ENCODE data around the gene HNRNPR. TPM values are rescaled to one million over a fixed set of nuclear protein-coding genes. Genes with fewer than 3 reads are reported as not detected.

The HNRNPR gene
- total and polyA plus RNA-seq, 8 donors, result 27.6 to 57.8 (median 44.9) TPM

- FAIRE-seq, result no peak
- intact Hi-C loops (cut with DNase I), result no loop called here
- WGBS, 2 donors, result 0% methylated on average over 52 to 61 of the region's 61 CpGs
Measured at GRCh38 chr1:23368562-23369334, 24.7 kb upstream of the HNRNPR start.

GRCh38 chr1:23367791-23368561, 23.9 kb upstream of the HNRNPR start:
- FAIRE-seq (peak; percentile 63), DNase-seq (peak; percentile 94 to 99 (median 99)), ATAC-seq (peak; percentile 85 to 94 (median 89))
- intact Hi-C loops (cut with DNase I), result no loop called here
- peak overlapping the region; percentile 90 to 97 (median 96) for H3K27ac ChIP-seq
- TF ChIP-seq CTCF (IDR thresholded peaks at IDR 0.05), result peak in 1 of 4 donors; percentile 8
- WGBS, 2 donors, result 1% methylated on average over 41 of the region's 41 CpGs
- no peaks in the 10 kb centered on the region for H3K27me3 ChIP-seq
- H3K36me3 ChIP-seq, result peaks cover 4 to 9% (median 6%) of the 10 kb centered on the region in 3 donors
- peak overlapping the region; percentile 84 to 87 (median 85) for H3K4me3 ChIP-seq
- peaks cover 4 to 28% (median 26%) of the 10 kb centered on the region in 3 donors for H3K4me1 ChIP-seq
- peaks cover 0 to 3% (median 0%) of the 10 kb centered on the region in 4 donors for H3K9me3 ChIP-seq

More at GRCh38 chr1:23368562-23369334, 24.7 kb upstream of the HNRNPR start:
- peaks cover 4 to 28% (median 26%) of the 10 kb centered on the region in 3 donors for H3K4me1 ChIP-seq
- peaks cover 0 to 2% (median 0%) of the 10 kb centered on the region in 4 donors for H3K9me3 ChIP-seq
- H3K27ac ChIP-seq, result peak overlapping the region; percentile 90 to 97 (median 96)
- H3K36me3 ChIP-seq, result peaks cover 2 to 6% (median 4%) of the 10 kb centered on the region in 3 donors
- no peaks in the 10 kb centered on the region for H3K27me3 ChIP-seq
- peak overlapping the region; percentile 84 to 87 (median 85) for H3K4me3 ChIP-seq
- no peak for TF ChIP-seq CTCF (IDR thresholded peaks at IDR 0.05)
- ATAC-seq, result peak; percentile 83 to 92 (median 85)
- DNase-seq, result peak; percentile 85 to 95 (median 89)

- Histone ChIP-seq H3K4me1 (peaks cover 4 to 28% (median 26%) of the 10 kb centered on the region in 3 donors), H3K27ac (peak overlapping the region; percentile 90 to 97 (median 96)), H3K4me3 (peak overlapping the region; percentile 84 to 87 (median 85)), H3K27me3 (no peaks in the 10 kb centered on the region), H3K36me3 (peaks cover 4 to 15% (median 11%) of the 10 kb centered on the region in 3 donors), H3K9me3 (peaks cover 0 to 4% (median 2%) of the 10 kb centered on the region in 4 donors)
- peak in 1 of 4 donors; percentile 0 for ATAC-seq
- TF ChIP-seq CTCF (IDR thresholded peaks at IDR 0.05), result no peak
- no peak for FAIRE-seq
- intact Hi-C loops (cut with DNase I), result no loop called here
- DNase-seq, result peak in 1 of 6 donors; percentile 21
- WGBS, 2 donors, result 18 to 21% methylated on average over 9 of the region's 9 CpGs
Measured at GRCh38 chr1:23367451-23367790, 23.3 kb upstream of the HNRNPR start.

- TF ChIP-seq CTCF (IDR thresholded peaks at IDR 0.05), result no peak
- FAIRE-seq, result no peak
- peaks cover 0 to 4% (median 2%) of the 10 kb centered on the region in 4 donors for H3K9me3 ChIP-seq
Measured at GRCh38 chr1:23366598-23366997, 22.5 kb upstream of the HNRNPR start.

More at GRCh38 chr1:23366598-23366997, 22.5 kb upstream of the HNRNPR start:
- 22 to 41% methylated on average over 5 of the region's 5 CpGs for WGBS, 2 donors
- H3K27me3 ChIP-seq, result no peaks in the 10 kb centered on the region
- H3K4me3 ChIP-seq, result peak overlapping the region in 2 of 4 donors; percentile 84 to 87
- DNase-seq (no peak), ATAC-seq (no peak)
- peaks cover 4 to 27% (median 26%) of the 10 kb centered on the region in 3 donors for H3K4me1 ChIP-seq
- H3K36me3 ChIP-seq, result peaks cover 4 to 23% (median 18%) of the 10 kb centered on the region in 3 donors
- intact Hi-C loops (cut with DNase I), result no loop called here
- peak overlapping the region in 1 of 4 donors; percentile 97 for H3K27ac ChIP-seq
